VCaP (cell line): Measurements from ENCODE around the gene EPHA3.

Experiments
- H3K27ac ChIP-seq: fragments of 450-650 bp; 2 replicates; pipeline ENCODE4 v1.5.1; 2017
- TF ChIP-seq, protein P1 (sequence below): fragments of 450-650 bp; conservative IDR thresholded peaks from 2 replicates; pipeline ENCODE4 v1.5.1; 2017; ENCODE audit warnings: mild to moderate bottlenecking, moderate library complexity

EPHA3 gene

DNA sequence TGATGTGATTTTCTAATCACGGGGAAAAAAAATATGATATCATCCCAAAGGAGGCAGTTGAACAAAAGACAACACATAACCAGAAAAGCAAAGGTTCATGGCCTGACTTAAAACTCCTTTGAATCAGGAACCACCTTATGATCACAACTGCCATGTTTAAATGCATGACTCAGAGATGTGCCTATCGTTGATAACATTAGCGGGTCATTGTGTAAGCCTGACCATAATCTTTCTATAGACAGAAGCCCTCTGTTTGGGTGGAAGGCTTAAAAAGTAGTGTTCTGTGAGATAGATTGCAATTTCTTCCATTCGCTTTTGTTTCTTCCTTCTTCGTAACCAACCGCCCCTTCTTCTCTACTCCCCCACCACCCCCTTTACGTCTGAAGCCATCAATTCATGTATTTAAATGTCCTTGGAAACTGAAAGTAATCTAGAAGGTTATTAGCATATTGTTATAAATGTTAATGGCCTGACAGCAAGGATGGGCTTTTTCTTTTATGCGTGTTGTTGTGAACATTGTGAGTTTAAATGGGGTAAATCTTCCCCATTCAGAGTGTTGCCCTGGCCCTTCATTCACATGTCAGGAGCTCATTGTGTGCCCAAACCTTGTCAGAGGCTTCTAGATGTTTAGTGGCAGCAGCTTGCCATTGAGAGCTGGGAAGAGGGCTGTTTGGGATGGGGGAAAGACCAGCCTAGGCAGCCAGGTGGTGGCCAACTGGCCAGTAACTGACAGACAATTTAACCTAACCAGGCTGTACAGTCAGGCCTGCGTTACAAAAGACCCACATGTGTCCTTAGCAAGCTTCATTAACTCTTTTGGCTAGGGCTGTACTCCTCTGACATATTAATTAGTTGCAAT lies 64.5 kb downstream of the EPHA3 start:
- H3K27ac ChIP-seq: no peak overlapping the region
- TF ChIP-seq, protein P1, sequence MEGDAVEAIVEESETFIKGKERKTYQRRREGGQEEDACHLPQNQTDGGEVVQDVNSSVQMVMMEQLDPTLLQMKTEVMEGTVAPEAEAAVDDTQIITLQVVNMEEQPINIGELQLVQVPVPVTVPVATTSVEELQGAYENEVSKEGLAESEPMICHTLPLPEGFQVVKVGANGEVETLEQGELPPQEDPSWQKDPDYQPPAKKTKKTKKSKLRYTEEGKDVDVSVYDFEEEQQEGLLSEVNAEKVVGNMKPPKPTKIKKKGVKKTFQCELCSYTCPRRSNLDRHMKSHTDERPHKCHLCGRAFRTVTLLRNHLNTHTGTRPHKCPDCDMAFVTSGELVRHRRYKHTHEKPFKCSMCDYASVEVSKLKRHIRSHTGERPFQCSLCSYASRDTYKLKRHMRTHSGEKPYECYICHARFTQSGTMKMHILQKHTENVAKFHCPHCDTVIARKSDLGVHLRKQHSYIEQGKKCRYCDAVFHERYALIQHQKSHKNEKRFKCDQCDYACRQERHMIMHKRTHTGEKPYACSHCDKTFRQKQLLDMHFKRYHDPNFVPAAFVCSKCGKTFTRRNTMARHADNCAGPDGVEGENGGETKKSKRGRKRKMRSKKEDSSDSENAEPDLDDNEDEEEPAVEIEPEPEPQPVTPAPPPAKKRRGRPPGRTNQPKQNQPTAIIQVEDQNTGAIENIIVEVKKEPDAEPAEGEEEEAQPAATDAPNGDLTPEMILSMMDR: no peak

GRCh38 chr3:89173546-89173945 lies 66.1 kb downstream of the EPHA3 start:
- TF ChIP-seq, protein P1: no peak
- no peak overlapping the region for H3K27ac ChIP-seq

- H3K27ac ChIP-seq: no peak overlapping the region
- TF ChIP-seq, protein P1: no peak
Measured at GRCh38 chr3:89179355-89180001, 72.1 kb downstream of the EPHA3 start.

- H3K27ac ChIP-seq: no peak overlapping the region
- TF ChIP-seq, protein P1: no peak
Measured at GRCh38 chr3:89180334-89180733, 72.9 kb downstream of the EPHA3 start.

DNA sequence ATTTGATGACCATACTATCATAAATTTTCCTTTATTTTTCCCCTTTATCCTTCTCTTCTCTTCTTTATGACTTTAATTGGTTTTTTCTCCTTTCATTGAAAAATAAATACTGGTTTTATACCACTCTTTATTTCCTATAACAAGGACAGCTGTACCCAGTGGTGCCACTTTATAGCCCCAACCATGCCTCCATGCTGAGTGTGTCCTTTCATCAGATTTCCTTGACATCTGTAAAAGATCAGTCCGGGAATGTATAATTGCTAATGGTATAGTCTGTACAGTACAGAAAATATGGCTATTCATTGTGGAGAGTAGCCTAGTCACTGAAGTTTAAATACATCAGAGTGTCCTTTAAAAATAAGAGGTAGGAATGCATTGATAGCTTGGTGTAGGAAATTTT lies 74.6 kb downstream of the EPHA3 start:
- no peak overlapping the region for H3K27ac ChIP-seq
- TF ChIP-seq, protein P1: no peak

- TF ChIP-seq, protein P1: no peak
- no peak overlapping the region for H3K27ac ChIP-seq
Measured at GRCh38 chr3:89184151-89184995, 77.0 kb downstream of the EPHA3 start.

DNA sequence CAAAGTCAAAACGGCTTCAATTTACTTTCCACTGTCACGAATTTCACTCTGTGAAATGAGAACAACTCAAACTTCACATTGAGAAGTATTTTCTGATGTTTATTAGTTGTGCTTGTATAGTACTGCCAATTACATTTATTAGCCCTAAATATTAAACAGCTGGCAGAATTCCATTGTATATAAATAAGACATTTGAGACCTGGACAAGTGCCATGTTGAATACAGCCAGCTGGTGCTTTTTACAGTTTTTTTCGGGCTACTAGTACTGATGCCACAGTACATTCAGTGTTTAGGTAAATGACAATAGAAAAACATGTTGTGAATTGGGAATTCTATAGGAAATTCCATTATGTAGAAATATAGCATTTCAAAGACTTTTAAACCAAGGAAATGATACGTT lies 79.0 kb downstream of the EPHA3 start:
- TF ChIP-seq, protein P1: no peak
- H3K27ac ChIP-seq: no peak overlapping the region
